Amniotic epithelial cell (primary cell): ENCODE results near the gene ANO2.
"Not testable (repeated sequence)": the region's sequence is repeated elsewhere in the genome, so short reads cannot be mapped to it uniquely, and the experiment has no call there.

Source experiments
- DNase-seq: peaks from one replicate; pipeline ENCODE4 v3.0.0-alpha.2; 2010; ENCODE audit warnings: low read depth

The ANO2 gene

GRCh38 chr12:5661811-5662210 lies 283.2 kb downstream of the ANO2 start:
- no peak for DNase-seq

- no peak for DNase-seq
These were observed 284.8 kb downstream of the ANO2 start for GRCh38 chr12:5660238-5660637.

DNA sequence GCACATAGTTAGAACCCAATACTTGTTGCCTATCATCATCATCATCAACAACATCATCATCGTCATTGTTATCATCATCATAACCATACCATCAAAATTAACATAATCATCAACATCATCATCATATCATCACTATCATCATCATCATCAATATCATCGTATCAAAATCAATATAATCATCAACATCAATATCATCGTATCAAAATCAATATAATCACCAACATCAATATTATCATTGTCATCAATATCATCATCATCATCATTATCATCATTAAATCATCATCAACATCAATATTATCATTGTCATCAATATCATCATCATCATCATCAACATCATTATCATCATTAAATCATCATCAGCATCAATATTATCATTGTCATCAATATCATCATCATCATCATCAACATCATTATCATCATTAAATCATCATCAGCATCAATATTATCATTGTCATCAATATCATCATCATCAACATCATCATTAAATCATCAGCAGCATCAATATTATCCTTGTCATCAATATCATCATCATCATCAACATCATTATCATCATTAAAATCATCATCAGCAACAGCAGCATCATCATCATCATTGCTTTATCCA lies 286.6 kb downstream of the ANO2 start:
- not testable (repeated sequence) for DNase-seq

- no peak for DNase-seq
These were observed 288.2 kb downstream of the ANO2 start for GRCh38 chr12:5656836-5657235.

DNA sequence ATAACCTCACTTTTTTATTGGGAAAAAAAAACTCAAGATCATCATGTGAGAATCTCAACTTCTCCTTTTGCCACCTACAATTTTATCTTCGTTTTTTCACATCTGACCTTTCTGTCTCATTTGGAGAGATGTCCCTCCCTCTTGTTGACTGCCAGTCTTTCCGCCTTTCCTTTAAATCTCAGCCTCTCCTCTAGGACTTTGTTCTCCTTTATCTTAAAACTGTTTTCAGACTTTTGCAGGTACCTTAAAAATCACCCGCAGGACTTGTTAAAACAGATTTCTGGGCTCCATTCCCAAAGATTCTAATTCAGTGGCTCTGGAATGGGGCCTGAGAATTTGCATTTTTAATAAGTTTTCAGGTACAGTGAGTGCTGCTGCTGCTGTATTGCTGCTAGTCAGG lies 289.9 kb downstream of the ANO2 start:
- DNase-seq, result no peak

GRCh38 chr12:5654019-5654418 lies 291.0 kb downstream of the ANO2 start:
- DNase-seq, result no peak

GRCh38 chr12:5650829-5651461 lies 294.1 kb downstream of the ANO2 start:
- DNase-seq, result no peak

GRCh38 chr12:5650281-5650680 lies 294.8 kb downstream of the ANO2 start:
- no peak for DNase-seq

GRCh38 chr12:5648692-5649359 lies 296.2 kb downstream of the ANO2 start:
- no peak for DNase-seq

DNA sequence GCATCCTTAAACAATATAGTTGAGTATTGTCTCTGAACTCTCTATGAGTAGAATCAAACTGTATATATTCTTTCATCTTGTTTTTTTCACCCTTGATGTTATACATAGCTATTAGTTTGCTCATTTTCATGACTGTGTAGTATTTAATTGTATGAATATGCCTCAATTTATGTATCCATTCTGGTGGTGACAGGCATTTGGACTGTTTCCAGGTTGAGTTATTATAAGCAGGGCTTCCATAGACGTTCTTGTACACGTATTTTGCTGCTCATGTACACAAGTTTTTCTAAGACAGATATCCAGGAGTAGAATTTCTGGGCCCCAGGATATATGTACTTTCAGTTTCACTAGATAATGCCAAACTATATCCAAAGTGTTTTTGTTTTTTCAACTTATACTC lies 301.8 kb downstream of the ANO2 start:
- DNase-seq, result no peak

DNA sequence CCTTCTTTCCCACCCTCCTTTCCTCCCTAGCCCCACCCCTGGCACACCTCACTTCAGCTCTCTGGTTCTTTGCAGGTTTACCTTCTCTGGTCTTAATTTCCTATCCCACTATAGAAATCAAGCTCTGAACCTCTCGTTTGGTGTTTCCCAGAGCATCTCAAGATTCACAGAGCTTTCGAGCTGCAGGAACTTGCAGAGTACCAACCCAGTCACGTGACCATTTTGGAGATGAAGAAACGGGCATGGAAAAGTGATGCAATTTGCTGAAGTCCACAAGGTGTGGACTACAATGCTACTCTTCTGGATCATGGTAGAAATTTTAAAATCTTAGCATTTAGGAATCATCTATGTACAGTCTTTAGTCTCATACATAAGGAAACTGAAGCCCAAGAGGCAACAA lies 307.4 kb downstream of the ANO2 start:
- DNase-seq, result no peak

DNA sequence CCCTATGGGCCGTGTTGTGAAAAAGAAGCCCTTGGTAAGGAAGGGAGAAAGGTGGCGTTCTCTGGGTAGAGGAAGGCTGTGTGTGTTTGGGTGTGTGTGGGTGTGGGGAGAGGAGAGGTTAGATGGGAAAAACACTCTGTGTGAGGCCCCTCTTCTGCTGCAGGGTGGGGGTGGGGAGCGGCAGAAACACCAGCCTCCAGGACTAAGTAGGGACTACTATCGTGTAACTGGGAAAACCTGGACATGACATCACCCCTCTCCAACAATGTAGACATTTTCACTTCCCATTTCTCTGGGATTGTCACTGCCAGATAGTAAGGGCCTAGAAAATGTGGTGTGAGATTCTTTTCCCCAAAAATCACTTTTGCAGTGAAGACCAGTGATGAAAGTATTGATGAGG lies 308.2 kb downstream of the ANO2 start:
- no peak for DNase-seq

GRCh38 chr12:5633106-5633505 lies 312.0 kb downstream of the ANO2 start:
- DNase-seq, result no peak

DNA sequence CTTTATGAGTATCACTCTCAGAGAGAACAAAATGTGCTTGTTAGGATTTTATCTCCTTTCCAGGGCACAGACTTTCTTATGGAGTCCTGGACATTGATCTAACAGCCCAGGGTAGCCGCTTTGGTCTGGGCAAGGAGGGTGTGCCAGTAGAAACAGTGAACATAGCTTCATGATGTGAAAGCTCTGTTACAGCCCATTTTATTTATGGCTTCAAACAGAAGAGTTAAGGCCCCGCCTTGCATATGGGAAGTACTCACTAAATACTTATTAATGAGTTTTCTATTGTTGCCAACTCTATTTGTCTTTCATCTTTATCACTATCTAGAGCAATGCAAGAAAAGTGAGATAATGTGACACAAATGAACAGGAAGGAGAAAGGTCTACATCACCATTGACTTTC lies 312.6 kb downstream of the ANO2 start:
- DNase-seq, result no peak

GRCh38 chr12:5631497-5631896 lies 313.6 kb downstream of the ANO2 start:
- no peak for DNase-seq

- no peak for DNase-seq
These were observed 314.3 kb downstream of the ANO2 start for GRCh38 chr12:5630726-5631125.

- no peak for DNase-seq
These were observed 316.6 kb downstream of the ANO2 start for GRCh38 chr12:5628501-5628900.

DNA sequence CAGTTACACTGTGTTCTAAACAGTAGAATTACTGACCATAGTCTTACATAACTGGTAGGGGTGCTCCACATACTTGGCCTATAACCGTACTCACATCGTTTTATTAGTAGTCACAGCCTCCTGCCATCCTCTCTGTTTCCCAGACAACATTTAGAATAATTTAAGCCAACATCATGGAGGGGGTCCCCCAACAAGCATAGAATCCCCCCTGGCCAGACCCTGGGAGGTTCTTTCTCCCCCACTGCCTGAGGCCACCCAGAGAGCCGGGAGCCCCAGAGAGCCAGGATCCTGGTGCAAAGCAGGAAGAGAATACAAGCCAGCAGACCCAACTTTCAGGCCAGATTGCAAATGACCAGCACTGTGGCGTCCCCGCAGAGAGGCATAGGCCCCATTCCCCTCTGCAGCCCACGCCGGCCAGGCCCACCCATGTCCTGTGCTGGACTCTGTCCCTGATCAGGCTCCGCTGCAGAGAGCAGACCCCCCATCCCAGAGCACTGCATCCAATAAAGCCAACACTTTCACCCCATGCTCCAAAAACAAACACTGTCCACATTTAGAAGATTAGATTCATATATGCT lies 317.9 kb downstream of the ANO2 start:
- no peak for DNase-seq

- no peak for DNase-seq
These were observed 318.9 kb downstream of the ANO2 start for GRCh38 chr12:5626151-5626550.

- no peak for DNase-seq
These were observed 320.4 kb downstream of the ANO2 start for GRCh38 chr12:5624486-5625272.

- DNase-seq, result no peak
These were observed 321.6 kb downstream of the ANO2 start for GRCh38 chr12:5623411-5623810.

- DNase-seq, result no peak
These were observed 322.8 kb downstream of the ANO2 start for GRCh38 chr12:5622280-5622679.

- DNase-seq, result no peak
These were observed 323.7 kb downstream of the ANO2 start for GRCh38 chr12:5621329-5621728.
